Measurements from ENCODE around the gene MAFF.

The MAFF gene

GRCh38 chr22:38205261-38206128, 3.7 kb downstream of the MAFF start:
- no peak for DNase-seq

DNA sequence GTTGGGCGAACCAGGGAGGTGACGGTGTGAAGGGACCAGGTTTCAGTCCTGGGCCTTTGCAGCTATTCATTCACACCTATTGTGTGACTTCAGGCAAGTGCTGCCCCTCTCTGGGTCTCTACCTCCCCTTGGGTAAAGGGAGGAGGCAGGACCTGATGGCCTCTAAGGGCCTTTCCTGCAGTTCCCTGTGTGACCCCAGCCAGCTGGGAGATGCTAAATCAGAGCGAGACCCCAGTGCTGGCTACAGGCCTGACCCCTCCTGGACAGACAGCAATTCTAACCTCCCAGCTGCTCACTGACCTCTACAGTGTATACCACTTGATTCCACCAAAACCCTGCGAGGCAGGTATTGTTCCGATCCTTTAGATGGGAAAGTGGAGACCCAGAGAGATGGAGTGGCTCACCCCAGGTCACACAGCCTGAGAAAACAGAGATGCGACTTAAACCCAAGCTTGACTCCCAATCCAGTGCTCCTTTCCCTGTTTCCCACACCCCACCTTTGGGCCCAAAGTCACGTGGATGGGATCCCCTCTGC, 6.2 kb downstream of the MAFF start:
- no peak for DNase-seq

DNA sequence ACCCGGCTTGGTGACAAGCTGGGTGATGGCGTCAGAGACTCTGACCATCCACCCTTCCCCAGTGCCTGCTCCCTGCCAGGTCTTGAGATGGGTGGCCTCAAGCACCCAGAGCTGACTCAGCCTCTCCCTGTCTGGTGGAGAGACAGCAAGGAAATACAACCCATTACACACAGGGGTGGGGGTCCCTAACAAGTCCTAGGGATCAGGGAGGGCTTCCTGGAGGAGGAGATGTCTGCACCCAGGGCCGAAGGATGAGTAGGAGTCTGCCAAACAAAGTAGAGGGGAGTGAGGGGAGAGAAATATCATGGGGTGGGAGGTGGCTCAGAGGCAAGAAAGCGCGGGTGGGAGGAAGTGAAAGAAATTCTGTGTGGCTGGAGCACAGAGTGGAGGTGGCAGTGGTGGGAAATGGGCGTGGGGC, 6.8 kb downstream of the MAFF start:
- DNase-seq = no peak

DNA sequence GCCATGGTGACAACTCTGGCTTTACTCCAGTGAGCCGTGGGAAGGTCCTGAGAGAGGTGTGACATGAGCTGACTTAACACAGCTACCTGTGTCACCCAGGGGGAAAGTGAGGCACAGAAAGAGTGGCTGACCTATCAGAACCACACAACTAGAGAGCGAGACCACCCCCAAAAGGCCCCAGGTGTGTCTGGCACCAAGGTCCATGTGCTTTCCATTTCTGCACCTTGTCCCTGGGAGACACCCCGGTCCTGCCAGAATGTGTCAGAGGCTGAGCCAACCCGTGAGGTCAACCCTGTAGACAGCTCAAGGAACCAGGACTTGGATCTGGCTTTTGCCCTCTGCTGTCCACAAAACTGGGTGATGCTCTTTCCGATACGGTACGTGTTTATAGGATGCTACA, 9.8 kb downstream of the MAFF start:
- no peak for DNase-seq

DNA sequence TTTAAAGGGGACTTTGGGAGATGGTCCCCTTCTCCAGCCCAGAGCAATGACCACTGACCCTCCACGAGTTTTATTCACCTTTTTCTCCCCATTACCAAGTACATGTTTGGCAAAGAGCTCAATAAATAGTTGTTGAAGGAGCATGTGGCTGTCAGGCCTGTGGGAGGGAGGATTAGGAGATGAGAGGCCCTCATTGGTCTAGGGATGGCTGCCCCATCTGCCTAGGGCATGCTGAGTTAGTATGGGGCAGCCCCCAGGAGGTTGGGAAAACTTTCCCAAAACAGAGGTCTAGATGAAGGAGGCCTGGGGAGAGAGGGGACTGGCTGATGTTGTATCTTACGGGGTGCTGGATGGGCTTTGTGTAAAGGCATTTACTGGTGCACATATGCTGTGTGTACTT, 10.6 kb downstream of the MAFF start:
- DNase-seq = no peak

- no peak for DNase-seq
These were observed 11.7 kb downstream of the MAFF start for GRCh38 chr22:38213319-38213989.

- DNase-seq = no peak
These were observed 12.2 kb downstream of the MAFF start for GRCh38 chr22:38213990-38214301.

DNA sequence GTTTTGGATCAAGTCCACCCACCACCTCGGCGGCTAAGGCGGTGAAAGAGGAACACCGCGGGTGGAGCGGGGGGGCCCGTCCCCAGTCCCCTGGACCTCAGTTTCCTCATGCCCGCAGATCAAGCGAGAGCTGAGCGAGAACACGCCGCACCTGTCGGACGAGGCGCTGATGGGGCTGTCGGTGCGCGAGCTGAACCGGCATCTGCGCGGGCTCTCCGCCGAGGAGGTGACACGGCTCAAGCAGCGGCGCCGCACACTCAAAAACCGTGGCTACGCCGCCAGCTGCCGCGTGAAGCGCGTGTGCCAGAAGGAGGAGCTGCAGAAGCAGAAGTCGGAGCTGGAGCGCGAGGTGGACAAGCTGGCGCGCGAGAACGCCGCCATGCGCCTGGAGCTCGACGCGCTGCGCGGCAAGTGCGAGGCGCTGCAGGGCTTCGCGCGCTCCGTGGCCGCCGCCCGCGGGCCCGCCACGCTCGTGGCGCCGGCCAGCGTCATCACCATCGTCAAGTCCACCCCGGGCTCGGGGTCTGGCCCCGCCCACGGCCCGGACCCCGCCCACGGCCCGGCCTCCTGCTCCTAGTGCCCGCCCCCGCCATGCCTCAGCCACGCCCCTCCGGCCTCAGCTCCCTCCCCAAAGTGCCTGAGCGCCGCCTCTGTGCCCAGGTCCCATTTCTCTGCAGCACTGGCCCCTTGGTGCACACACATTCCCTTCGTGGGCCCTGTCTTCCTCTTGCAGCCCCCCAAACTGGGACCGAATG, 12.7 kb downstream of the MAFF start:
- peak; percentile 72 for DNase-seq

DNA sequence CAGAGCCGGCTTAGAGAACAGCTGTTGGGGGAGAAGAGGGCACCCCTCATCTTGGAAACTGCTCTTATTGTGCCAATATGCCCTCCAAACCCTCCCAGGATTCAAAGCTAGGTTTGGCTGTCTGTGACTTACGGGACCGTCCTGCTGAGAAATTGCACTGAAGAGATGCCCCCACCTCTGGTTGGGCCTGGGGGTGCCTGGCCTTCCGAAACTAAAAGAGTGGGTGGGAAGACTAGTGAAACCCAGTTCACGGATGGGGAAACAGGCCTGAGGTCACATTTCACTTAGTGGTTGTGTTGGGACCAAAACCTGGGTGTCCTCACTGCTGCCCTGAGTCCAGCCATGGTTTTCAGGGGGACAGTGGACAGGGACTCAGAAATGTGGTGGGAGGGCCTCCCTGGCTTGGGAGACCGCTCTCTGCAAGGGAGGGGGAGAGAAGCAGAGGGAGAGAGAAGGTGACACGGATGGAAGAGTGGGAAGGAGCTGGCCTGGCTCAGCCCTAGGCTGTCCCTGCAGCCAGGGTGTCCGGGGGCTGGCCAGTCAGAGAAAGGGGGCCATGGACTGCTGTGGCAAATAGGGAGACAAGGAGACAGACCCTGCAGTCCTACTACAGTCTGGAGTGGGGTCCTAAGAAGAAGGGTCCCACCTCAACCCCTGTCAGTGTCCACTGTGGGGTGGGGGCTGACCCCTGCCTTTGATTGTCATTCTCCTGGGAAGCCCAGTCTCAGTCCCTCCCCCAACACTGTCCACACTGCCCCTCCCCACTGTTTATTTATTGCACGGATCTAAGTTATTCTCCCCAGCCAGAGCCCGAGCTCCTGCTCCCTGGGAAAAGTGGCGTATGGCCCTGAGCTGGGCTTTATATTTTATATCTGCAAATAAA, 13.6 kb downstream of the MAFF start:
- no peak for DNase-seq

GRCh38 chr22:38218661-38219622, 17.1 kb downstream of the MAFF start:
- DNase-seq = peak; percentile 57

DNA sequence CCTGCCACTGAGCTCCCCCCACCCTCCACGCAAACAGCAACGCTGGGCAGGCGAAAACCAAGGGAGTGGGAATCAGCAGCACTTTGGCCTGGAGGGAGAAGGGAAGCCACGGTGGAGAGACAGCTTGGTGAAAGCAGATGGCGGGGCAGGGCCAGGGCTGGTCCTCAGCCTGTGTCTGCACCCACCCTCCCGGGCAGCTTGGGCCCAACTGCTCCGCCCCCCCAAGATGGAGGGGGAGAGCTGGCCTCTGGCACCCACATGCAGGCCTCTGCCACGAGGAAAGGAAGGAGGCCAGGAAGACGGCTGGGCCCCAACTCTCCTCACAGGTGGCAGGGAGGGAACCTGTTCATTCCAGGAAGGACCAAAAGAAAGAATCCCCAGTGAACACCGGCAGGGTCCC, 17.8 kb downstream of the MAFF start:
- DNase-seq = no peak

- DNase-seq = no peak
These were observed 18.4 kb downstream of the MAFF start for GRCh38 chr22:38220163-38220562.

DNA sequence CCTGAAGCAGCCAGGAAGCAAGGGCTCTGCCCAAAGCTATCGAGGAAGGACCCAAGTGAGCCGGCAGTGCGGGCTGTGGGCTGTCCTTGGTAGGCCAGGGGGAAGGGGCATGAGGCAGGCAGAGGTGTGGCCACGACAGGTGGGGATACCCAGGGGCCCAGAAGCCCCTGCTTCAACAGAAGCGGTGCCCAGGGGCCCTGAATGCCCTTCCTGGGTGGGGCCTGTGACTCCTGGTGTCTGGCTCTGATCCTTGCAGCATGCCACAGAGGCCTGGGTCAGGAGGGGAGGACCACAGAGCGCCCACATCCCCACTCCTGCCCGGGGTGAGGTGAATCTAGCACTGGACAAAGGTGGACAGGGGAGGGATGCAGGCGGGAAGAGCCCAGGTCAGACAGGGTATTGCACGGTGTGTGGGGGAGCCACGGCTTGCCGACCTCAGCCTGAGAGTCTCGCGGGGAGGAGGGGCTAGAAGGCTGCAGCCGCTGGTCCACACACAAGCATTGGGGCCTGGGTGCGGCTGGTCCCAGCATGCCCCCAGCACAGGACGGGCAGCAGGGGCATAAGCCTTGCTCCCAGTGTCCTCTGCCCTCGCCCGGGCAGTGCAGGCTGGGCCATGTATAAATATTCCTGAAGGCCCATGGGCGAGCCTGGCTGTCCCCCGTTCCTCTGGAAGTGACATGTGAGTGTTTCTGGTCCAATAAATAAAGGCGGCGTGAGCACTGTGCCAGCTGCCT, 19.0 kb downstream of the MAFF start:
- DNase-seq = no peak

- DNase-seq = no peak
These were observed 19.6 kb downstream of the MAFF start for GRCh38 chr22:38221407-38221806.

DNA sequence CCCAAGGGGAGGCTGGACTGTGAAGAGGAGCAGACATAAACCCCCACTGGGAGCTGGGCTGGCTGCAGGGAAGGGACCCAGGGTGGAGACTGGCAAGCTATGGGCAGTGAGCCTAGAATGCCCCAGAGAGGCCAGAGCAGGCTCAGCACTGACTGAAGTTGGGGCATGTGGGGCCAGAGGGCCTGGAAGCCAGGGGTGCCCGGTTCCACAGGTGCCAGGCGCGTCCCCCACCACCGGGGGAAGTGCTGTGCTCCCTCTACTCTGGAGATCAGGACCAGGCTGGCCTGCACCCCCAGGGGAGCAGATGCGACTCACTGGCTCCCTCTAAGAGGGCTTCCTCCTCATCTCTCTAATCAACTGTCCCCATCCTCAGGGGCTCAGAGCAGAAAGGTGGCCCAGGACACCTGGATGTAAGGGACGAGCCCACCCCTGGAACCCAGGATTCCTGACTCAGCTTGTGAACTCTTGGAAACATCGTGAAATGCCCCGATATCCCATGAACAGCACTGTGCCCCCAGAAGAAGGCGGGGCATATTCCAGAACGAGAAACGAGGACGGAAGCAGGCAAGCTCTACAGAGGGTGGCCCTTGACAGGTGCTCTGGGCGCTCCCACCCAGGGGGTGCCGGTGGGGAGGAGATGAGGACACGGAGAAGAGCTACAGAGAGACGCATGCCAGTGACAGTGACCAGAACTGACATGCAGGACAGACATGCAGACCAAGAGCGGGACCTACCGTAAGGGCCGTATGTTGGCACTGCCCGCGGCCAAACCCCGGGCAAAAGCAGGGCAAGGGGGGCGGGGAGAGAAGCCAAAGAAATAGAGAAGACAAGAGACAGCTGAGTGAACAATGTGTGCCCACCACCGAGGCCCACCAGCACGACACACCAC, 20.4 kb downstream of the MAFF start:
- DNase-seq = no peak

GRCh38 chr22:38222797-38223119, 21.0 kb downstream of the MAFF start:
- no peak for DNase-seq

- DNase-seq = no peak
These were observed 21.6 kb downstream of the MAFF start for GRCh38 chr22:38223289-38223960.

- no peak for DNase-seq
These were observed 25.3 kb downstream of the MAFF start for GRCh38 chr22:38226853-38227649.
